Stimulated activated CD8-positive, alpha-beta memory T cell treated with anti-CD3 and anti-CD28 coated beads, Interleukin-4, amount 100 ng/mL, for 24 hours (primary cell): ENCODE data around the gene IFIH1.

Source experiments
- DNase-seq: peaks from one replicate; pipeline ENCODE4 v3.0.0-alpha.2; 2020; ENCODE audit warnings: low read depth

Gene IFIH1

DNA sequence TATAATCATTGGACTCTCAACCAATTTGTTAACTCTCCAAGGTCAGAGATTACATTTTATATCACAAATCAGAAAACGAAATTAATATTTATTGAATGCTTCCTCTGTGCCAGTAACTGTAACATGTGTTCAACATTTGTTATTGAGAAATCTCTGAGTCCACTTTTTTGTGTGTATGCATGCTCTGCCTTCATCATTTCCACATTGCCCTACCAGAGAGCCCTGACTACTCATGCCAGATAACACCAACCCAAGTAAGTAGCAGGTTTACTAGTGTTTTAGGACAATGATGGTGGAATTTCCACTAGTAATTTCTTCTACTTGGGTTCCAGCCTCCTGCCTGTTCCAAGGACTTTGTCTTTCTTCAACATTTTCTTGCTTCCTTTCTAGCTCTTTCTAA lies 61.1 kb downstream of the IFIH1 start:
- DNase-seq: no peak

DNA sequence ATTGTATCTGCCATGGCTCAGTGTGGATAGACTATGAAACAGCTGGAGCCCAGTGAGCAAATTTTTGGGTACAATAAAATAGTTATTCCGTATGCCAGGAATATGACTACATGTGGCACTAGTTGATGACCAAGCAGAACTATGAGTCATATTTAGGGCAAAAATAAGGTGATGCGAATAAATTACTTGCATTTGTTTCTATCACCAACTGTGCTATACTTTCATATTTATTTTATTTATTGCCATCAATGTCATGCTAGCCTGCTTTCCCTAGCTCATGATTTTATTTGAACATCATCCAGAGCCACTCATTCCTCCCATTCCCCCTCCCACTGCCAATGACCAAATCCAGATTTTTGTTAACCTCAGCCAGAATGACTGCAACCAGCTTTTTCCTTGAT lies 61.9 kb downstream of the IFIH1 start:
- no peak for DNase-seq

DNA sequence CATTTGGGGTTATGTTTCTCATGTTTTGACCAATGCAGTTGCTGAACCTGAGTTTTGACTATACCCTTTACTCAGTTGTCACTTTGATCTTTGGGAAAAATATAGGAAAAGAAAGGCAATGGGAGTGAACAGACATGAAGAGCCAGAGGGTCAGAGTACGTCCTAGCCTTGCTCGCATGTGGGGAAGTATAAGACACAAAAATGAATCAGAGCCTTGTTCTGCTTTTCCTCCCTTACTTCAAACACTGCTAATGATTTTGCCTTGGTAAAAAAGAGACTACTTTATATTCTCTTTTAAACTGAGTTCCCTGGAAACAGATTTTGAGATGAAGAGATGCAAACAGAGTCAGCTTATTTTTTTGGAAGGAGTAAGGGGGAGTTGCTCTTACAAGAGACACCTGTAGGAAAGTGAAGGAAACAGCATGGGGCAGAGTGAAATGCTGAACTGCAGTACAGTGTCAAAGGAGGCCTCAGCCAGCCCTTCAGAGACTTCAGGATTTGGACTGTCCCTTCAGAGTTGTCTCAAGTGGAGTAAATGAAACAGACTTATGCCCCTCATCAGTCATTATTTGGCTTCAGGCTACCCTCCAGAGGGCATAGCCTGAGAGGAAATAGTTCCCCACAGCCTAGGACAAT lies 64.1 kb downstream of the IFIH1 start:
- DNase-seq: no peak

DNA sequence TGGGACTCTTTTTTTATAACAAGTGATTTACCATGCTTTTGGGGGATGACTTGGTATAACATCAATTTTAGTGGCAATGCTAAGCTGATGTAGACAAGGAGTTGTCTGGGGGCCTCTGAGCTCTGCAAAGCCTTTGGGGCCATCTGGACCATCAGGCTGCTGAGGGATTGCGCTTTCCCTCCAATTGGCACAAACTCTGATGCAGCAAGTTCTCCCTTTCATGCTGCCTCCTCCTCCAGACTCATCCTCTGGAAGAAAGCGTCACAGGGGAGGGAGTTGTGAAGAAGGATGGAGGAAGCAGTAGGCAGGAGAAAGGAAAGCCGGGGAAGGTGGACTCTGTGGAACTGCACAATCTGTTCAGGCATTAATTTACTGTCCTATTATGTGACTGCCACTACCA lies 65.0 kb downstream of the IFIH1 start:
- DNase-seq: no peak

DNA sequence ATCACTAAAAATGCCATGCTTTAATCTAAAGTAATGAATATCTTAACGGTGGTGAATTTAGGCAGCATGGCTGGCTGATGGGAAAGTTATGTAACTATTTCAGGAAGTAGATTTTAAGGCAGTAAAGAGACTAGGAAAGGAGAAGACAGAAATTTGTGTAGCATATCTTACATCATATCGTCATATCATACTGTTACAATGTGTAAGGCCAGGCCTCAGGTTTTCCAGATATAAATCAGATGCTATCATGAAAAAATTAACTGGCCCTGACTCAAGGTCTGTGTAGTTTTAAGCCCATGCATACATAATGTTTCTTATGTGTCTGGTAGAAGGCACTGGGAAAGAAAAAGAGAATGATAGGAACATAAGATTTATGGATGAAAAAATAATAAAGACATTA lies 66.3 kb downstream of the IFIH1 start:
- no peak for DNase-seq

DNA sequence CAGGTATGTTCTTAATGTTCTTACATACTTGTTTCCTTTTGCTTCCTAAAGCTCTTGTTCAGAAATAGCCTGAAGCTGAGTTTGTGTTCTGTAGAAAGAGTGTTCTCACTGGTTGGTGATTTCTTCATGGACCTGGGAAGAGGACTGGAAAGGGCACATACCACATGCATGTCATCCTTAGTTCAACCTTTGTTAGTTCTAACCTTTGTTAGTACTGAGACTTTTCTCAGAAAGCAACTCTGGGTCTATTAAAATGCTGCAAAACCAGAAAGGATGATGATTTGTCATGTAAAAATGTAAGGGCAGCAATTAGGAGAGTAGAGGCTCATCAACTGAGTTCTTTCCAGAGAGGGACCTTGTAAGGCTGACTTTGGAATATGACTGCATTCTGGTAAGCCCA lies 72.7 kb downstream of the IFIH1 start:
- DNase-seq: no peak

DNA sequence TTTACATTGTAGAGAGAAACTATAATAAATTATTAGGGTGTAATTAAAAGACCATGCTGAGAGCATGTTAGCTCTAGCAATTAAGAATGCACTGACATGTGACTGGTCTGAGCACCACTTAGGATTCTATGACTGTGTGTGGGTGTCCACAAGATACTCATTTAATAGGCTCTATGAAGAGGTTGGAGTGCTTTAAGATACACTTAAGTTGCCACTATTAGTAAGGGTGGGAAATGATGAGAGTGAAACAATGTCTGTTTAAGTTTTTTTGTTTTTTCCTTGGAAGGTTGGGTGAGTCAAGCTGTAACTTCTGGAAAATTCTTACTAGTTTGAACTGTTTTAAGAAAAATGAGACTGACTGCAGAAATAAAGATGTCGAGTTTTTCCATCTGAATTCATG lies 73.4 kb downstream of the IFIH1 start:
- DNase-seq: no peak

DNA sequence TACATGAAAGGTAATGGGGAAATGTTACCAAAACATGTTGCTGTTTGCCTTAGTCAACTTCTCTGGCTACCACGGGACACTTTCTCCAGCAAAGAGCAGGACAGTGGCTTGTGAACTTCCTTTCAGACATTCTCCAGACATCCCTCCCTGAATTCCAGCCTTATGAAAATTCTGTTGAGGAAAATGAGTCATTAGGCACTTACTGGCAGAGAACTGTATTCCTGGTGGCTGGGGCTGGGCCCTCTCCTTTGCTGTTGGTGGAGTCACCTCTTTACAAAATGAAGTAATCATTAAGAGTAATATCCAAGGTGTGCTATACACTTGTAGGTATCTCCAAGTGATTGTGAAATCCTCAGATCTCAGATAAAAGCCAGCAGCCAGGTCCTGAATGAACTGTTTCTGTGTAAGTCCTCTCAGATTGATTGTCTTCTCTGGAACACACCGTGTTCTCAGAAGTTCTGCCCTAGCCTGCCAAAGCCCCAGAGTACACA lies 73.9 kb downstream of the IFIH1 start:
- DNase-seq: no peak

DNA sequence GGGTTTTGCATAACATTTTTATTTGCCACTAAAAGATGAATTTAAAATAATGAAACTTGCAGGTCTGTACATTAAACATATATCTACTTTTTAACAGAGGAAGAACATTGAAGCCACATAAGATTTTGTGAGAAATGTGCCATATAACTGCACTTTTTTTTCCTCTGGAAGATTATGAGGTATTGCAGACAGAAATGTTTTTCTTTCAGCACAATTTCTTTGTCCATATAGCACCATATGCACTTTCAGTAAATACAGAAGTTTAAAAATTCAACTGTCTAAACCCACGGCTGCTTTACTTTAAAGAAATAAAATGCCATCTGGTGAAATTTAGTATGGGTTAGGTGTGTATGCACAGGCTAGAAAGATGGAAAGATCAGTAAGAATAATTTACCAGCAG lies 74.8 kb downstream of the IFIH1 start:
- no peak for DNase-seq

DNA sequence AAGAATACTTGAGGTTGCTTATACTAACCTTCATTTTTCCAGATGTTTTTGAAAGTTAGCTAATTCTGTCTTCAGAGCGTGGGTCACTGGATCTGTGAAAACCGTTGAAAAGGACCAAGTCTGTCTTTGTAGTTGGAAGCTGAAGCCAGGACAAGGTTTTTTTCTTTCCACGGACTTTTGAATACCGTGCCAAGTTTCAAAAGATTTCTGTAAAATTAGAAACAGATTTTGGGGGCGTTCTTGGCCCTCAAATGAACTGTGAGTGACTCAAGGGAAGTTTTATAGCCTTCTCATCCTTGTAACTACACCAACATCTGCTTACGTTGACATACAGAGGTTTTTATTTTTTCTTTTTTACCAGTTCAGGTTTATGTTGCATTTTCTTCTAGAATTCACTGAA lies 75.2 kb downstream of the IFIH1 start, which contains the start of gene FAP:
TSS of gene FAP (minus strand) at position 152 of the 400 bp plus-strand sequence. CDS start at position 34, 118 bp downstream.
- DNase-seq: no peak

DNA sequence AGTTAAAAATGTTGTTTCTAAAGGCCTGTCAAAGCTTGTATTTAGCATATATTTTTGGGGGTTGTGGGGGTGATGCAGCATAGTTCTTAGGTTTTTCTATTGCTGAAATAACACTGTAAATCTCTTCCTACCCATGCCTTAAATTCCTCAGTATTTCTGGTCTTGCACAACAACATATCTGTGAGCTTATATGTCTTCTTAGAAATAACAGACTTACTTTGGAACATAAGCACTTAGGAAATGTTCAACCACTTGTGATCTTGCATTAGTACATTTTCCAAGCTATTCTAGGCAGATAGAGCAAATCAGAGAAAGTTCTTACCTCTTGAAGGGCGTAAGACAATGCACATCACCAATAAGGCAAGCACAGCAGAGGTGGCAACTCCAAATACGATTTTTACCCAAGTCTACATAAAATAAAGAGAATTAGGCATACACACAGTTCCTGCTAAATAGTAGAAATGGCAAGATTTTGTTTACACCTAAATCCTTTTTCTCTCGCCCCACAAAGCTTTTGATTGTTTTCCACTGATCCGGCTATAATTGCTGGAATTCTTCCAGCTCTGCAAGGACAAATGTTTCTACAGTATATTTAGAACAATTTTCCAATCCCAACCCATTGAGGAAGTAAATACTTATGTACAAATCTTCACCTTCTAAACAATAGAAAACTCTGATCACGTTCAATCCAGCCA lies 75.8 kb downstream of the IFIH1 start:
- no peak for DNase-seq

DNA sequence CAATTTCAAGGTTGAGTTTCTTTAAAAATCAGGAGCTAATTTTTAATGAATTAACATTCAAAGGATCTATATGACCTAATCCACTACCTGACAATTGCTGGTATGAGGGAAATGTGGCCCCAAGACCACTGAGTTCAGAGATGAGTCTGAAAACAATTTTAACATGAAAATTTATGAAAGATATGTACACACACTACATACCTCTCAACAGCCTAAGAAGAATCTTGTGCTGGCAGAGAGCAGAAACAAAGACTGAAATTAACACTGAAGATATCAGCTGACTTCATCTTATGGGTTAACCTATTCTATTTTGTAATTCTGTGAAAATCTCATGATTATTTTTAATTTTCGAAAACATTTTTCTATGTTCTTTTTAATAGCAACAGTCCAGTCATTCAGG lies 76.9 kb downstream of the IFIH1 start:
- DNase-seq: no peak

DNA sequence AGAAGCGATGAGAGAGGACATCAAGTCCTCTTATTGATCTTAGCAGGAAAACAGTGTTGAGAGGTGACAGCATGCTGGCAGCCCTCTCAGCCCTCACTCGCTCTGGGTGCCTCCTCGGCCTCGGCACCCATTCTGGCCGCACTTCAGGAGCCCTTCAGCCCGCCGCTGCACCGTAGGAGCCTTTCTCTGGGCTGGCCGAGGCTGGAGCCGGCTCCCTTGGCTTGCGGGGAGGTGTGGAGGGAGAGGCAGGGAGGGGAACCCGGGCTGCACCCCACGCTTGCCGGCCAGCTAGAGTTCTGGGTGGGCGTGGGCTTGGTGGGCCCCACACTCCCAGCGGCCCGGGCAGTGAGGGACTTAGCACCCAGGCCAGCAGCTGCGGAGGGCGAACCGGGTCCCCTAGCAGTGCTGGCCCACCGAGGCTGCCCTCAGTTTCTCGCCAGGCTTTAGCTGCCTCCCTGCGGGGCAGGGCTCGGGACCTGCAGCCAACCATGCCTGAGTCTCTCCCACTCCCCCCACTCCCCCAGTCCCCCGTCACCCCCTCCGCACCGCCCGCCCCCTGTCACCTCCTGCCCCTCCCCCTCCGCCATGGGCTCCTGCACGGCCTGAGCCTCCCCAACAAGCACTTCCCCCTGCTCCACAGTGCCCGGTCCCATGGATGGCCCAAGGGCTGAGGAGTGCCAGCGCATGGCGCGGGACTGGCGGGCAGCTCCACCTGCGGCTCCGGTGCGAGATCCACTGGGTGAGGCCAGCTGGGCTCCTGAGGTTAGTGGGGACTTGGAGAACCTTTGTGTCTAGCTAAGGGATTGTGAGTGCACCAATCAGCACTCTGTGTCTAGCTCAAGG lies 83.6 kb downstream of the IFIH1 start:
- no peak for DNase-seq

DNA sequence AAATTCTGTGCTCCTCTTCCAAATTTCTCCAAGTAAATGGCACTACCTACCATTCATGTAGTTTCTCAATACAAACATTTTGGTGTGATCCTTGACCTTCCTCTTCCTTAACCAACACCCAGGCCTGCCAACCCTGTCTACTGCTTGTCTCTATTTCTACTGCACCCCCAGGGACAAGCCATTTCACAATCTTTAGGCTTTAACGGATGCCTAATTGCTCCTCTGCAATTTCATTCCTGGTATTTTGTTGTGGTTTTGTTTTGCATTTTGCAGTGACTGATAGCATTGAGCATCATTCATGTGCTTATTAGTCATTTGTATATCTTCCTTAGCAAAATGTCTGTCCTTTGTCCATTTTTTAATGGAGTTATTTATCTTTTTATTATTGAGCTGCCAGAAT lies 85.3 kb downstream of the IFIH1 start:
- no peak for DNase-seq

DNA sequence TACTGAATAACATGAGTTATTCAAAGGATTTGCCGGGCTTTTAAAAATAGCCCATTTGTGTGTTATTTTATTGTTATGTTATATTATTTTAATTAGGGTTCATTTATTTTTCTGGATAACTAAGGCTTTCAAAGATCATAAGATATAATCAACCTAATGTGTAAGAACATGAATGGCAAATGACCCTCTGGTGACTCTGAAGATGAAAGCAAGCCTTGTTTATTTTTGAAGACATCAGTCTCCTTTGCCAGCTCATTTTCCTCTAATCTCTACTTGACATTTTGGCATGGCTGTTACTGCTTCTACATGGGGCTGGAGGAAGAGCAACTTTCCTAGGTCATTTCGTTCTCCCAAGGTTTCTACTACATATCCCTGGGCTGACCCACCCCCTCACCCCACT lies 85.8 kb downstream of the IFIH1 start:
- DNase-seq: no peak

DNA sequence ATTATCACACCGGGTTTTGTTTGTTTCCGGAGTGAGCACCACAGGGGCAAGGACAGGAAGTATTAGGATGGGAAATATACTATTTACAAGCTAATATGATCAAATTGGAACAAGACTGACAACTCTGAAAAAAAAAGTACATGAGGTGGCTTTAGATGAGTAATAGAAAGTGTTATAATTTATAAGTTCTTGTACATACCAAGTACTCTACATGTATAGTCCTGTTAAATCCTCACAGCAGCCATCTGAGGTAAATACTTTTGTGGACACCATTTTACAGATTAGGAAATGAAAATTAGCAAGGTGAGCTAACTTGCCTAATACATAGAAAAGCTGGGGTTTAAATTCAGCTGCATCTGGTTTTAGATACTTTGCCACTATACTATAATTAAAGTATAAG lies 86.5 kb downstream of the IFIH1 start:
- no peak for DNase-seq

DNA sequence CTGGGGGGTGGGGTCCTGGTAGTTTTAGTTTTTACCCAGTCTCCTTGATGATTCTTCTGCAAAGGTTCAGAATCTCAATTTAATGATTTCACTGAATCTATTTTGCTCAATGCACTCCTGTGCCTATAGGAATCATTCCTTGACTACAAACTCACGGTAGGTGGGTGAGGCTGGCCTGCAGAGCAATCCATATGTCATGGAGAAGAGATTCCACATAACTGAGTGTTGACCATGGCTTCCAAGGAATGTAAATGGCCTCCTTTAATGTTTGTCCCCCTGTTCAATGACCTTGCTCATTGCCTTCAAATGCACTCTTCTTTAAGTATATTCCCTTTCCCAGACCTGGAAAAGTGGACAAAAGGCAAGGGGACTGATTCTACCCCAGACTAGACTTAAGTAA lies 87.7 kb downstream of the IFIH1 start:
- no peak for DNase-seq

DNA sequence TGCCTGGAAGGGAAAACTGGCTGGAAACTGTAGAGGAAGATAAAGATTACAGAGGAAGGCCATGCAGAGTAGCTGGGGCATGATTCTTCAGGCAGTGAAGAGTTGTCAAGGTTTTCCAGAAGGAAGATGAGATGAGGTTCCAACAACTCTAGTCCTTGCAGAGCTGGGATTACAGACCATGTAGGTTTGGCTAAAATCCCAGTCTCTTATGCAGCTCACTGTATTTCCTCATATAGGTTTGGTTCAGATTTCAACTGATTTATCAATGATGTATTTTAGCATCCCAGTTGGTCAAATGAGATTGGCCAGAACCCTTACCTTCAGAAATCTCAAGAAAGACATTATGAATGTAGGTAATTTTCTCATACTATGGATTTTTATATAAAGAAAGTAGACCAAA lies 91.6 kb downstream of the IFIH1 start:
- no peak for DNase-seq

DNA sequence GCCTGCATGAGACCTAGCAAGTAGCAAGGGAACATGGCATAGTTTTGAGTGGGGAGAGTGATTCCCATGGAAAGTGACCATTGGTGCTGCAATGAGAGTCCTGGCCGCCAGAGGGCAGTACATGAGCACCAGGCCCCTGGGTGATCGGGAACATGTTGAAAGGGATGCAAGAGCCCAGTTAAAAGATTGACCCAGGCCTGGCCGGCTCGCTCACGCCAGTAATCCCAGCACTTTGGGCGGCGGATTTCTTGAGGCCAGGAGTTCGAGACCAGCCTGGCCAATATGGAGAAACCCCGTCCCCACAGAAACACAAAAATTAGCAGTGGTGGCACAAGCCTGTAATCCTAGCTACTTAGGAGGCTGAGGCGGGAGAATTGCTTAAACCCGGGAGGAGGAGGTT lies 97.4 kb downstream of the IFIH1 start:
- DNase-seq: peak; percentile 24

DNA sequence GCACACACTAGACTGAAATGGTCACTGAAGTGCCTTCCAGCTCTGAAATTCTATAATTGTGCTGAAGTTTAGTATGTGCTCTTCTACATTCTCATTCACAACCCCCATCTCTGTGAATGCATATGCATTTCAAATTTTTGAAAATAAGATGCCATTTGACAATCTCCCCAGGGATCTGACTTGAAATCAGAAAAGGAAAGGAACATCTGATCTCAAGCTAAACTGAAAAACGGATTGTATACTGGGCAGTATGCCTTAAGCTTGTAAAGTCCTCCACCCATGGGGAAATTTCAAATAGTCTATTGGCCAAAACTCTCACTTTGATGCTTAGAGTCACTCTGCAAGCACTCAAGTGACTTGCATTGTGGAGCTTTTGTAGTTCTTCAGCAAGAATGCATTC lies 98.1 kb downstream of the IFIH1 start:
- DNase-seq: no peak

DNA sequence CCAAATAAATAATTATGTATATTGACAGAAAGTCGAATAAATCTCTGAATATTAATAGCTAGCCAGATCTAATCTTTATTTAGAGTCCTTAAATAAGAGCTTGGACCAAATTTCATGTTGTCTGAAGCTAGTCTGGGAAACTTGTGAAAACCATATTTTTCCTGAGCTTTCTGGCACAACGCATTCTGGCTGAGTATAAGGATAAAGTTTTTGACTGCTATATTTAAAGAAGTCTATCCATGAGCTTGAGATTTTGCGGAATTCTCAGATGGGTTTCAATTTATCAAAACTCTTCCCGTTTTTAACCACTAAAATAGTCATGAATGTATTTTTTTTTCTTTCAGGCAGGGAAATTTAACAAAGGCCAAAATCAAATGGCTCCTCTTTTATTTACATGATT lies 99.1 kb downstream of the IFIH1 start:
- DNase-seq: no peak

DNA sequence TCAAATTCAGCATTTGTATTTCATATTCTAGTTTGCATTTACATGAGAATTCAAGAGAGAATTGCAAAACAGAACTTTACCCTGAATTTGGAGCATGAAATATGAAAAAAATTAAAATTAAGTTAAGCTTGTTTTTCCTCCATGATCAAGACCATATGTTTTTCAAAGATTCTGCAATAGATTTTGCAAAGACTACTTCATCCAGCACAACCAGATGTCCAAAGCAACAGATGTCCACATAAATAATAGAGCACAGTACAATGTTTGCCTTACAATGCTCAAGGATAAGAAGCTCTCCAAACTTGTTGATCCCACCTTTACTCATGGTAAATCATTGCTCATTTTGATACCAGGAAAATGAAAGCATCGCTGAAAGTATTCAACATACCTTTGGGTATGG lies 100.9 kb downstream of the IFIH1 start:
- DNase-seq: no peak
